Breast epithelium (tissue), 4 donors: ENCODE data around the gene PXN. TPM values are rescaled to one million over a fixed set of nuclear protein-coding genes. Genes with fewer than 3 reads are reported as not detected.

Source experiments
- DNase-seq, 2 donors: peaks; one replicate each; pipeline ENCODE4 v3.0.0-alpha.2; 2019; ENCODE audit warnings: low spot score in 2 of 2
- H3K27ac ChIP-seq, 2 donors: fragments of 200-600 bp; sonication (generic) in 1 of 2; one replicate each; pipeline ENCODE4 v1.5.1; 2016 to 2019; ENCODE audit warnings: mild to moderate bottlenecking in 1 of 2
- H3K27me3 ChIP-seq, 2 donors: fragments of 200-600 bp; sonication (generic) in 1 of 2; one replicate each; pipeline versions ENCODE4 v1.5.1 to v1.6.0; 2017 to 2019; ENCODE audit warnings: control low read depth in 1 of 2, mild to moderate bottlenecking in 1 of 2
- H3K36me3 ChIP-seq: fragments of 200-600 bp; one replicate; pipeline ENCODE4 v1.5.1; 2019
- H3K4me1 ChIP-seq, 2 donors: fragments of 200-600 bp; sonication (generic); one replicate each; pipeline ENCODE4 v1.5.1; 2016 to 2019; ENCODE audit warnings: control low read depth in 1 of 2
- H3K4me3 ChIP-seq, 3 donors: fragments of 200-600 bp; sonication (generic); 1 replicate in 2 of 3; 2 replicates in 1 of 3; pipeline ENCODE4 v1.5.1; 2016 to 2019; ENCODE audit warnings: mild to moderate bottlenecking in 3 of 3, moderate library complexity in 2 of 3
- H3K9me3 ChIP-seq, 2 donors: fragments of 200-600 bp; sonication (generic) in 1 of 2; one replicate each; pipeline ENCODE4 v1.5.1; 2016 to 2019; ENCODE audit warnings: control low read depth in 1 of 2
- CTCF ChIP-seq, 3 donors: fragments of 450-650 bp; IDR thresholded peaks; one replicate each; pipeline ENCODE4 v1.5.1; 2016 to 2017; ENCODE audit warnings: antibody characterized with exemption in 3 of 3, mild to moderate bottlenecking in 3 of 3, moderate library complexity in 3 of 3
- POLR2A ChIP-seq: fragments of 450-650 bp; IDR thresholded peaks from one replicate; pipeline ENCODE4 v1.6.1; 2016; ENCODE audit warnings: antibody characterized with exemption, mild to moderate bottlenecking, moderate library complexity
- POLR2AphosphoS5 ChIP-seq, 3 donors: sonication (generic); formaldehyde crosslinking; IDR thresholded peaks; one replicate each; pipeline ENCODE4 v1.6.1; 2017; ENCODE audit warnings: antibody characterized with exemption in 3 of 3
- intact Hi-C: fragments of 100-400 bp; cut with DNase I; formaldehyde crosslinking; loops from one replicate; pipeline ENCODE4 v1.15.1; 2023; ENCODE audit warnings: low total_unique reads
- total RNA-seq, 3 donors: library from RNA; depleted of rRNA; stranded (reverse); fragments of >200 nt; gene quantifications; one replicate each; pipeline ENCODE4 v1.1.0, GENCODE V29; 2016

The PXN gene
- 10 to 100 TPM; 44.8 to 74.1 (median 53.9) TPM for total RNA-seq

GRCh38 chr12:120265473-120266179 lies at the start of gene PXN:
PXN (minus strand) TSS chr12:120265730; CDS start chr12:120265629, 101 bp downstream.
- peak in 2 of 3 donors; percentile 17 to 56 for TF ChIP-seq POLR2AphosphoS5 (IDR thresholded peaks at IDR 0.05)
- peak; percentile 43 to 73 (median 62) for TF ChIP-seq CTCF (IDR thresholded peaks at IDR 0.05)
- TF ChIP-seq POLR2A, result peak; percentile 18
- no peaks in the 10 kb centered on the region for H3K9me3 ChIP-seq
- peak; percentile 77 to 86 for DNase-seq
- no peaks in the 10 kb centered on the region for H3K36me3 ChIP-seq
- peaks cover 11 to 29% of the 10 kb centered on the region in 2 donors for H3K4me1 ChIP-seq
- peak within 1 kb of the TSS; percentile 93 to 94 for H3K27ac ChIP-seq
- H3K4me3 ChIP-seq, result peak within 1 kb of the TSS; percentile 96 to 98 (median 98)
- no peaks in the 10 kb centered on the region for H3K27me3 ChIP-seq
- intact Hi-C loops, result loop anchor here (5.0 kb wide), 1 partner anchor 33 kb away; no protein-coding TSS in a partner anchor

- H3K27me3 ChIP-seq, result no peaks in the 10 kb centered on the region
- no peaks in the 10 kb centered on the region for H3K9me3 ChIP-seq
- no peaks in the 10 kb centered on the region for H3K36me3 ChIP-seq
- DNase-seq, result no peak
- no peak overlapping the region for H3K4me3 ChIP-seq
- intact Hi-C loops, result no loop called here
- TF ChIP-seq POLR2AphosphoS5 (IDR thresholded peaks at IDR 0.05) (no peak), POLR2A (no peak), CTCF (IDR thresholded peaks at IDR 0.05) (no peak)
- no peaks in the 10 kb centered on the region for H3K4me1 ChIP-seq
- no peak overlapping the region for H3K27ac ChIP-seq
Measured at GRCh38 chr12:120314220-120314619, 48.7 kb upstream of the PXN start.

GRCh38 chr12:120301962-120302815 lies 36.7 kb upstream of the PXN start, which contains the start of gene SIRT4:
SIRT4 (plus strand) TSS chr12:120302321; CDS start chr12:120303562, 1,241 bp downstream.
- Histone ChIP-seq H3K27ac (peak within 1 kb of the TSS; percentile 5 to 71), H3K4me3 (peak within 1 kb of the TSS; percentile 59 to 91 (median 62)), H3K4me1 (no peaks in the 10 kb centered on the region), H3K9me3 (no peaks in the 10 kb centered on the region), H3K36me3 (no peaks in the 10 kb centered on the region), H3K27me3 (no peaks in the 10 kb centered on the region)
- intact Hi-C loops, result no loop called here
- DNase-seq, result peak; percentile 83 to 85
- TF ChIP-seq POLR2A, result no peak
- peak; percentile 12 to 45 (median 32) for TF ChIP-seq POLR2AphosphoS5 (IDR thresholded peaks at IDR 0.05)
- peak; percentile 44 to 61 (median 54) for TF ChIP-seq CTCF (IDR thresholded peaks at IDR 0.05)

GRCh38 chr12:120292661-120293531 lies 27.4 kb upstream of the PXN start, which contains the start of gene RNU4-1:
RNU4-1 (minus strand) TSS chr12:120293237.
- intact Hi-C loops, result no loop called here

More at GRCh38 chr12:120292661-120293531, 27.4 kb upstream of the PXN start, which contains the start of gene RNU4-1:
- peak; percentile 65 to 76 for DNase-seq
- Histone ChIP-seq H3K27me3 (no peaks in the 10 kb centered on the region), H3K27ac (peak within 1 kb of the TSS; percentile 98 to 99), H3K9me3 (no peaks in the 10 kb centered on the region), H3K4me1 (no peaks in the 10 kb centered on the region), H3K36me3 (no peaks in the 10 kb centered on the region), H3K4me3 (peak within 1 kb of the TSS; percentile 43 to 71 (median 66))
- TF ChIP-seq POLR2A (peak; percentile 58), CTCF (IDR thresholded peaks at IDR 0.05) (no peak), POLR2AphosphoS5 (IDR thresholded peaks at IDR 0.05) (peak; percentile 81 to 99 (median 83))
